Measurements from ENCODE around the gene MYO16.

DNA sequence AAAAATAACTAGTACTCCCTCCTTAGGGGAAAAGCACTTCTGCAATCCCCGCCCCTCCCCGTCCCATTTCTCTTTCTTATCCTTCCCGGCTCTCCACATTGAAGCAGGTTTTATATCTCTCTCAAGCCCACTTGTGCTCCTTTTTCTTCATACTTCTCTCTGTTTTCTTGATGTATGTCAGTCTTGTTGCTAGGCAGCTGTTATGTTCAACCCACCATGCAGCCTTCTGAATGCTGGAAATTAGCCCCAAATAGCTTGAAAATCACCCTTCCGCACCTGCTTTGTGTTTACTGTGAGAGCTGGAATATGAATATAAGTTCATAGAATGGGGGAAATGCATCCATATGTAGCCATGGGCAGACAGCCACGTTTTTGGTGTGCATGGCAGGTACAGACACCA, 461.4 kb downstream of the MYO16 start:
- TF ChIP-seq, protein P1, sequence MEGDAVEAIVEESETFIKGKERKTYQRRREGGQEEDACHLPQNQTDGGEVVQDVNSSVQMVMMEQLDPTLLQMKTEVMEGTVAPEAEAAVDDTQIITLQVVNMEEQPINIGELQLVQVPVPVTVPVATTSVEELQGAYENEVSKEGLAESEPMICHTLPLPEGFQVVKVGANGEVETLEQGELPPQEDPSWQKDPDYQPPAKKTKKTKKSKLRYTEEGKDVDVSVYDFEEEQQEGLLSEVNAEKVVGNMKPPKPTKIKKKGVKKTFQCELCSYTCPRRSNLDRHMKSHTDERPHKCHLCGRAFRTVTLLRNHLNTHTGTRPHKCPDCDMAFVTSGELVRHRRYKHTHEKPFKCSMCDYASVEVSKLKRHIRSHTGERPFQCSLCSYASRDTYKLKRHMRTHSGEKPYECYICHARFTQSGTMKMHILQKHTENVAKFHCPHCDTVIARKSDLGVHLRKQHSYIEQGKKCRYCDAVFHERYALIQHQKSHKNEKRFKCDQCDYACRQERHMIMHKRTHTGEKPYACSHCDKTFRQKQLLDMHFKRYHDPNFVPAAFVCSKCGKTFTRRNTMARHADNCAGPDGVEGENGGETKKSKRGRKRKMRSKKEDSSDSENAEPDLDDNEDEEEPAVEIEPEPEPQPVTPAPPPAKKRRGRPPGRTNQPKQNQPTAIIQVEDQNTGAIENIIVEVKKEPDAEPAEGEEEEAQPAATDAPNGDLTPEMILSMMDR (IDR thresholded peaks at IDR 0.05), result no peak
- TF ChIP-seq EP300 (IDR thresholded peaks at IDR 0.05) (no peak), POLR2A (IDR thresholded peaks at IDR 0.05) (no peak)

All from gastroesophageal sphincter (tissue), 3 donors.